ENCODE measurements around the gene GTPBP4. TPM values are rescaled to one million over a fixed set of nuclear protein-coding genes. Genes with fewer than 3 reads are reported as not detected.

The GTPBP4 gene
- total and polyA plus RNA-seq, 4 donors = 9.8 to 15.1 (median 12.1) TPM

DNA sequence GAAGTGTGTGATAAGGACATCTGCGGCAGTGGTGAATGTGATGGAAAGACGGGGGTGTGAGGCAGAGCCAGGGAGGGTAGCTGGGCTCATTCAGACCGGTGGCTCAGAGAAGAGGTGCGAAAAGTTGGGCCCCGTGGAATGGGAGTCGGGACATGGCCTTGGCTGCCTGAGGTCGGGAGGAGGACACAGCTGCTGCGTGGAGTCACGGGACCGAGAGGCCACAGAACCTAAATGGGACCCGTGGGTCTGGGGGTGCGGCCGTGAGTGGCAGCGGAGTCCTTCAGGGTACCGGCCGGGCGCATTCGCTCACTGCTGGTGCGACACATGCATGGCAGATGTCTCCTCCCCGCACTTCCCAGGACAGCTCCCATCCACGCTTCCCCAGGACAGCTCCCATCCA, 33.8 kb upstream of the GTPBP4 start:
- Histone ChIP-seq H3K4me3 (ENCODE audit: low read depth in 1 of 3, low read length in 3 of 3) (no peak overlapping the region), H3K4me1 (ENCODE audit: control insufficient read depth in 4 of 4, insufficient read depth in 4 of 4, low read length in 3 of 4) (no peaks in the 10 kb centered on the region), H3K27me3 (ENCODE audit: control insufficient read depth in 4 of 4, insufficient read depth in 4 of 4, low read length in 3 of 4) (no peaks in the 10 kb centered on the region), H3K9me3 (ENCODE audit: control insufficient read depth in 4 of 4, low read length in 3 of 4) (no peaks in the 10 kb centered on the region), H3K9ac (ENCODE audit: low read depth in 1 of 2, low read length in 2 of 2) (no peak overlapping the region), H3K36me3 (ENCODE audit: control insufficient read depth in 4 of 4, insufficient read depth in 3 of 4, low read depth in 1 of 4, low read length in 3 of 4) (no peaks in the 10 kb centered on the region), H3K27ac (ENCODE audit: low read depth in 1 of 2, low read length in 2 of 2) (no peak overlapping the region)
- WGBS = 93% methylated on average over 21 of the region's 21 CpGs
- no peak for DNase-seq (ENCODE audit: low spot score)
- TF ChIP-seq, protein P1, sequence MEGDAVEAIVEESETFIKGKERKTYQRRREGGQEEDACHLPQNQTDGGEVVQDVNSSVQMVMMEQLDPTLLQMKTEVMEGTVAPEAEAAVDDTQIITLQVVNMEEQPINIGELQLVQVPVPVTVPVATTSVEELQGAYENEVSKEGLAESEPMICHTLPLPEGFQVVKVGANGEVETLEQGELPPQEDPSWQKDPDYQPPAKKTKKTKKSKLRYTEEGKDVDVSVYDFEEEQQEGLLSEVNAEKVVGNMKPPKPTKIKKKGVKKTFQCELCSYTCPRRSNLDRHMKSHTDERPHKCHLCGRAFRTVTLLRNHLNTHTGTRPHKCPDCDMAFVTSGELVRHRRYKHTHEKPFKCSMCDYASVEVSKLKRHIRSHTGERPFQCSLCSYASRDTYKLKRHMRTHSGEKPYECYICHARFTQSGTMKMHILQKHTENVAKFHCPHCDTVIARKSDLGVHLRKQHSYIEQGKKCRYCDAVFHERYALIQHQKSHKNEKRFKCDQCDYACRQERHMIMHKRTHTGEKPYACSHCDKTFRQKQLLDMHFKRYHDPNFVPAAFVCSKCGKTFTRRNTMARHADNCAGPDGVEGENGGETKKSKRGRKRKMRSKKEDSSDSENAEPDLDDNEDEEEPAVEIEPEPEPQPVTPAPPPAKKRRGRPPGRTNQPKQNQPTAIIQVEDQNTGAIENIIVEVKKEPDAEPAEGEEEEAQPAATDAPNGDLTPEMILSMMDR (IDR thresholded peaks at IDR 0.05; ENCODE audit: low read depth, low read length, missing input control) = no peak
- no peak for TF ChIP-seq YY1 (IDR thresholded peaks at IDR 0.05)
- TF ChIP-seq, protein P2, sequence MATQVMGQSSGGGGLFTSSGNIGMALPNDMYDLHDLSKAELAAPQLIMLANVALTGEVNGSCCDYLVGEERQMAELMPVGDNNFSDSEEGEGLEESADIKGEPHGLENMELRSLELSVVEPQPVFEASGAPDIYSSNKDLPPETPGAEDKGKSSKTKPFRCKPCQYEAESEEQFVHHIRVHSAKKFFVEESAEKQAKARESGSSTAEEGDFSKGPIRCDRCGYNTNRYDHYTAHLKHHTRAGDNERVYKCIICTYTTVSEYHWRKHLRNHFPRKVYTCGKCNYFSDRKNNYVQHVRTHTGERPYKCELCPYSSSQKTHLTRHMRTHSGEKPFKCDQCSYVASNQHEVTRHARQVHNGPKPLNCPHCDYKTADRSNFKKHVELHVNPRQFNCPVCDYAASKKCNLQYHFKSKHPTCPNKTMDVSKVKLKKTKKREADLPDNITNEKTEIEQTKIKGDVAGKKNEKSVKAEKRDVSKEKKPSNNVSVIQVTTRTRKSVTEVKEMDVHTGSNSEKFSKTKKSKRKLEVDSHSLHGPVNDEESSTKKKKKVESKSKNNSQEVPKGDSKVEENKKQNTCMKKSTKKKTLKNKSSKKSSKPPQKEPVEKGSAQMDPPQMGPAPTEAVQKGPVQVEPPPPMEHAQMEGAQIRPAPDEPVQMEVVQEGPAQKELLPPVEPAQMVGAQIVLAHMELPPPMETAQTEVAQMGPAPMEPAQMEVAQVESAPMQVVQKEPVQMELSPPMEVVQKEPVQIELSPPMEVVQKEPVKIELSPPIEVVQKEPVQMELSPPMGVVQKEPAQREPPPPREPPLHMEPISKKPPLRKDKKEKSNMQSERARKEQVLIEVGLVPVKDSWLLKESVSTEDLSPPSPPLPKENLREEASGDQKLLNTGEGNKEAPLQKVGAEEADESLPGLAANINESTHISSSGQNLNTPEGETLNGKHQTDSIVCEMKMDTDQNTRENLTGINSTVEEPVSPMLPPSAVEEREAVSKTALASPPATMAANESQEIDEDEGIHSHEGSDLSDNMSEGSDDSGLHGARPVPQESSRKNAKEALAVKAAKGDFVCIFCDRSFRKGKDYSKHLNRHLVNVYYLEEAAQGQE (IDR thresholded peaks at IDR 0.05) = no peak
- TF ChIP-seq TAF1 (conservative IDR thresholded peaks at IDR 0.05) = no peak
- TF ChIP-seq FOXA2 (IDR thresholded peaks at IDR 0.05) = no peak
- no peak for TF ChIP-seq RXRA (IDR thresholded peaks at IDR 0.05)
- TF ChIP-seq, protein P3, sequence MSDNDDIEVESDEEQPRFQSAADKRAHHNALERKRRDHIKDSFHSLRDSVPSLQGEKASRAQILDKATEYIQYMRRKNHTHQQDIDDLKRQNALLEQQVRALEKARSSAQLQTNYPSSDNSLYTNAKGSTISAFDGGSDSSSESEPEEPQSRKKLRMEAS (IDR thresholded peaks at IDR 0.05) = no peak
- no peak for TF ChIP-seq HNF4A (conservative IDR thresholded peaks at IDR 0.05)
- TF ChIP-seq GABPA (IDR thresholded peaks at IDR 0.05 in 1 of 2, conservative IDR thresholded peaks at IDR 0.05 in 1 of 2) = no peak
- TF ChIP-seq, protein P4, sequence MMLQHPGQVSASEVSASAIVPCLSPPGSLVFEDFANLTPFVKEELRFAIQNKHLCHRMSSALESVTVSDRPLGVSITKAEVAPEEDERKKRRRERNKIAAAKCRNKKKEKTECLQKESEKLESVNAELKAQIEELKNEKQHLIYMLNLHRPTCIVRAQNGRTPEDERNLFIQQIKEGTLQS (IDR thresholded peaks at IDR 0.05) = no peak

DNA sequence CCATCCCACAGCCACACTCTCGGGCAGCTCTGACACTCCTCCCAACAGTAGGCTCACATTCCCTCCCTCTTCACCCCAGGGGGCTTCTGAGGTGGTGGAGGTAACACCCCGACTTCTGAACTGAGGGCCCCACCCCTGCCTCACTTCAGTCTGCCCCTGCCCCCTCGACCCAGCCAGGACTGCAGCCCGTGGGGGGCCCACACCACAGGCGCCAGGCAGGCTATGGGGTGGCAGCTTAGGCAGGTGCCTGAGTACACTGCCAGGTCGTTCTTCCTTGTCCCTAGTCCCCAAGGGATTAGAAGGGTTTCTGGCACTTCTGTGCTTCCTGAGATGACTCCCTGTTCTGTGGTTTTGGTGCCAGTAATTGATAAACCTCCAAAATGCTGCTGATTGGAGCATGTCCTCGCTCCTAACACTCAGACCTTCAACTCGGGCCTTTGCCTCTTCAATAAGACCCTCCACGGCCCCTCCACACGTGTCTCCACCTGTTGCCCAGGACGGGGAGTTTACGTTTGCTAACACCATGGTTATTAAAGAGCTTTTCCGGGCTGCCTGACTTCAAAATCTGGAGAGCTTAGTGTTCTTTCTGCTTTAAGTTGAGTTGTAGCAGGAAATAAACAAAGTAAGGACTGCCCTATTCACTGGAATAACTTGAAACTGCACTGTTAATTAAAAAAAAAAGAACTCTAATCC, 33.0 kb upstream of the GTPBP4 start:
- DNase-seq (ENCODE audit: low spot score) = no peak
- WGBS = 52% methylated on average over 13 of the region's 13 CpGs
- Histone ChIP-seq H3K4me3 (ENCODE audit: low read depth in 1 of 3, low read length in 3 of 3) (no peak overlapping the region), H3K4me1 (ENCODE audit: control insufficient read depth in 4 of 4, insufficient read depth in 4 of 4, low read length in 3 of 4) (no peaks in the 10 kb centered on the region), H3K36me3 (ENCODE audit: control insufficient read depth in 4 of 4, insufficient read depth in 3 of 4, low read depth in 1 of 4, low read length in 3 of 4) (no peaks in the 10 kb centered on the region), H3K27ac (ENCODE audit: low read depth in 1 of 2, low read length in 2 of 2) (no peak overlapping the region), H3K27me3 (ENCODE audit: control insufficient read depth in 4 of 4, insufficient read depth in 4 of 4, low read length in 3 of 4) (no peaks in the 10 kb centered on the region), H3K9ac (ENCODE audit: low read depth in 1 of 2, low read length in 2 of 2) (no peak overlapping the region), H3K9me3 (ENCODE audit: control insufficient read depth in 4 of 4, low read length in 3 of 4) (no peaks in the 10 kb centered on the region)
- TF ChIP-seq FOXA1 (IDR thresholded peaks at IDR 0.05) = no peak
- no peak for TF ChIP-seq YY1 (IDR thresholded peaks at IDR 0.05)
- TF ChIP-seq SP1 (IDR thresholded peaks at IDR 0.05) = no peak
